Transverse colon (tissue), 4 donors: ENCODE data around the gene ANAPC2.

Source experiments
- POLR2A ChIP-seq: fragments of 450-650 bp; IDR thresholded peaks from one replicate; pipeline ENCODE4 v1.6.1; 2016; ENCODE audit warnings: antibody characterized with exemption, mild to moderate bottlenecking, moderate library complexity
- POLR2AphosphoS5 ChIP-seq, 3 donors: sonication (generic); formaldehyde crosslinking; IDR thresholded peaks; one replicate each; pipeline ENCODE4 v1.6.1; 2016; ENCODE audit warnings: antibody characterized with exemption in 3 of 3
- TF ChIP-seq, protein P1 (sequence below), 5 experiments: fragments of 200-600 bp in 3 of 5; fragments of 450-650 bp in 2 of 5; sonication (generic) in 3 of 5; IDR thresholded peaks; 1 replicate in 2 of 5; 2 replicates in 3 of 5; pipeline ENCODE4 v1.5.1; 2016 to 2017; ENCODE audit warnings: antibody characterized with exemption in 5 of 5, inconsistent platforms in 3 of 5, mild to moderate bottlenecking in 2 of 5, moderate library complexity in 1 of 5

DNA sequence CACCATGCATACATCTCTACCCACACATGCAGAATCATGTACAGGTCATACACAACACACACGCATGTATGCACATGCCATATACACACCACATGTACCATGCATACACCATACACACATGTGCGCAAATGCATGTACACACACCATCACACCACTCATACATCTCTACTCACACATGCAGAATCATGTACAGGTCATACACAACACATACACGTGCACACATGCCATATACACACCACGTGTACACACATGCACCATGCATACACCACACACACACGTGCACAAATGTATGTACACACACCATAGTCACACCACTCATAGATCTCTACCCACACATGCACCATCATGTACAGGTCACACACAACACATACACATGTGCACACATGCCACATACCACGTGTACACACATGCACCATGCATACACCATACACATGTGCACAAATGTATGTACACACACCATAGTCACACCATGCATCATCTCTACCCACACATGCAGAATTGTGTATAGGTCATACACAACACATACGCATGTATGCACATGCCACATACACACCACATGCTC lies 35.4 kb downstream of the ANAPC2 start:
- TF ChIP-seq POLR2A = no peak
- TF ChIP-seq, protein P1, sequence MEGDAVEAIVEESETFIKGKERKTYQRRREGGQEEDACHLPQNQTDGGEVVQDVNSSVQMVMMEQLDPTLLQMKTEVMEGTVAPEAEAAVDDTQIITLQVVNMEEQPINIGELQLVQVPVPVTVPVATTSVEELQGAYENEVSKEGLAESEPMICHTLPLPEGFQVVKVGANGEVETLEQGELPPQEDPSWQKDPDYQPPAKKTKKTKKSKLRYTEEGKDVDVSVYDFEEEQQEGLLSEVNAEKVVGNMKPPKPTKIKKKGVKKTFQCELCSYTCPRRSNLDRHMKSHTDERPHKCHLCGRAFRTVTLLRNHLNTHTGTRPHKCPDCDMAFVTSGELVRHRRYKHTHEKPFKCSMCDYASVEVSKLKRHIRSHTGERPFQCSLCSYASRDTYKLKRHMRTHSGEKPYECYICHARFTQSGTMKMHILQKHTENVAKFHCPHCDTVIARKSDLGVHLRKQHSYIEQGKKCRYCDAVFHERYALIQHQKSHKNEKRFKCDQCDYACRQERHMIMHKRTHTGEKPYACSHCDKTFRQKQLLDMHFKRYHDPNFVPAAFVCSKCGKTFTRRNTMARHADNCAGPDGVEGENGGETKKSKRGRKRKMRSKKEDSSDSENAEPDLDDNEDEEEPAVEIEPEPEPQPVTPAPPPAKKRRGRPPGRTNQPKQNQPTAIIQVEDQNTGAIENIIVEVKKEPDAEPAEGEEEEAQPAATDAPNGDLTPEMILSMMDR (IDR thresholded peaks at IDR 0.05) = no peak
- TF ChIP-seq POLR2AphosphoS5 (IDR thresholded peaks at IDR 0.05) = no peak
